Measurements from ENCODE around the gene MACROD1.

DNA sequence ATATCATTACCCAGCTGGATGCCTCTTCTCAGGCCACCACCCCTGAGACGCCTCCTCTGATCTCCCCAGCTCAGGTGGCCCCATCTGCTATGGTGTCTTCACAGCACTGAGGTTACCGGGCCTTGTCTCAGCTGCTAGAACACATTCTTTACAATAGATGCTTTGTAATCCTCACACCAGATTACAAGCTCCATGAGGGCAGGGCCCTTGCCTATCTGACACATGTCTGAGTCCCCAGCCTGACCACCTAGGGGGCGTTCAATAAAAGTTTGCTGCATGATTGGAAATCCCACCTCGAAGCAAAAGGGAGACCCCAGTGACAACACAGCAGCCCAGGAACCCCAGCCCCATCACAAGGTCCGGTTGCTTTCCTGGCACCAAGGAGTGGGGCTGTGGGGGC is 2.0 kb downstream of the MACROD1 start:
- TF ChIP-seq, protein P1, sequence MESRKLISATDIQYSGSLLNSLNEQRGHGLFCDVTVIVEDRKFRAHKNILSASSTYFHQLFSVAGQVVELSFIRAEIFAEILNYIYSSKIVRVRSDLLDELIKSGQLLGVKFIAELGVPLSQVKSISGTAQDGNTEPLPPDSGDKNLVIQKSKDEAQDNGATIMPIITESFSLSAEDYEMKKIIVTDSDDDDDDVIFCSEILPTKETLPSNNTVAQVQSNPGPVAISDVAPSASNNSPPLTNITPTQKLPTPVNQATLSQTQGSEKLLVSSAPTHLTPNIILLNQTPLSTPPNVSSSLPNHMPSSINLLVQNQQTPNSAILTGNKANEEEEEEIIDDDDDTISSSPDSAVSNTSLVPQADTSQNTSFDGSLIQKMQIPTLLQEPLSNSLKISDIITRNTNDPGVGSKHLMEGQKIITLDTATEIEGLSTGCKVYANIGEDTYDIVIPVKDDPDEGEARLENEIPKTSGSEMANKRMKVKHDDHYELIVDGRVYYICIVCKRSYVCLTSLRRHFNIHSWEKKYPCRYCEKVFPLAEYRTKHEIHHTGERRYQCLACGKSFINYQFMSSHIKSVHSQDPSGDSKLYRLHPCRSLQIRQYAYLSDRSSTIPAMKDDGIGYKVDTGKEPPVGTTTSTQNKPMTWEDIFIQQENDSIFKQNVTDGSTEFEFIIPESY (IDR thresholded peaks at IDR 0.05): no peak
- TF ChIP-seq ATF7 (IDR thresholded peaks at IDR 0.05; ENCODE audit: low read depth): no peak
- TF ChIP-seq, protein P2, sequence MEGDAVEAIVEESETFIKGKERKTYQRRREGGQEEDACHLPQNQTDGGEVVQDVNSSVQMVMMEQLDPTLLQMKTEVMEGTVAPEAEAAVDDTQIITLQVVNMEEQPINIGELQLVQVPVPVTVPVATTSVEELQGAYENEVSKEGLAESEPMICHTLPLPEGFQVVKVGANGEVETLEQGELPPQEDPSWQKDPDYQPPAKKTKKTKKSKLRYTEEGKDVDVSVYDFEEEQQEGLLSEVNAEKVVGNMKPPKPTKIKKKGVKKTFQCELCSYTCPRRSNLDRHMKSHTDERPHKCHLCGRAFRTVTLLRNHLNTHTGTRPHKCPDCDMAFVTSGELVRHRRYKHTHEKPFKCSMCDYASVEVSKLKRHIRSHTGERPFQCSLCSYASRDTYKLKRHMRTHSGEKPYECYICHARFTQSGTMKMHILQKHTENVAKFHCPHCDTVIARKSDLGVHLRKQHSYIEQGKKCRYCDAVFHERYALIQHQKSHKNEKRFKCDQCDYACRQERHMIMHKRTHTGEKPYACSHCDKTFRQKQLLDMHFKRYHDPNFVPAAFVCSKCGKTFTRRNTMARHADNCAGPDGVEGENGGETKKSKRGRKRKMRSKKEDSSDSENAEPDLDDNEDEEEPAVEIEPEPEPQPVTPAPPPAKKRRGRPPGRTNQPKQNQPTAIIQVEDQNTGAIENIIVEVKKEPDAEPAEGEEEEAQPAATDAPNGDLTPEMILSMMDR (IDR thresholded peaks at IDR 0.05 in 2 of 3, conservative IDR thresholded peaks at IDR 0.05 in 1 of 3; ENCODE audit: control insufficient read depth in 2 of 3, extremely low read depth in 1 of 3, insufficient read depth in 1 of 3, low read depth in 3 of 3, low read length in 3 of 3): no peak
- no peak for TF ChIP-seq RELA (IDR thresholded peaks at IDR 0.05; ENCODE audit: borderline replicate concordance, partially characterized antibody)
- TF ChIP-seq JUNB (IDR thresholded peaks at IDR 0.05): no peak
- no peak for TF ChIP-seq POLR2A (IDR thresholded peaks at IDR 0.05; ENCODE audit: low read depth, low read length)
- TF ChIP-seq POLR2AphosphoS5 (IDR thresholded peaks at IDR 0.05; ENCODE audit: low read length): no peak

All from GM12878 (cell line).